NCI-H187 treated with DMSO at 0.1 percent for 48 hours (cell line): ENCODE results near the gene KRTAP10-9.
A peak's percentile ranks its signal among the peaks of the same experiment; 100 is the strongest.
"Not testable (repeated sequence)": the region's sequence is repeated elsewhere in the genome, so short reads cannot be mapped to it uniquely, and the experiment has no call there.

Source experiments
- DNase-seq: peaks from one replicate; lab custom pipeline; 2025; lab: John Stamatoyannopoulos, UW

The KRTAP10-9 gene, protein sequence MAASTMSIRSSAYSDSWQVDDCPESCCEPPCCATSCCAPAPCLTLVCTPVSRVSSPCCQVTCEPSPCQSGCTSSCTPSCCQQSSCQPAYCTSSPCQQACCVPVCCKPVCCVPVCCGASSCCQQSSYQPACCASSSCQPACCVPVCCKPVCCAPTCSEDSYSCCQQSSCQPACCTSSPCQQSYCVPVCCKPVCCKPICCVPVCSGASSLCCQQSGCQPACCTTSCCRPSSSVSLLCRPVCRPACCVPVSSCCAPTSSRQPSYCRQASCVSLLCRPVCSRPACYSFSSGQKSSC

DNA sequence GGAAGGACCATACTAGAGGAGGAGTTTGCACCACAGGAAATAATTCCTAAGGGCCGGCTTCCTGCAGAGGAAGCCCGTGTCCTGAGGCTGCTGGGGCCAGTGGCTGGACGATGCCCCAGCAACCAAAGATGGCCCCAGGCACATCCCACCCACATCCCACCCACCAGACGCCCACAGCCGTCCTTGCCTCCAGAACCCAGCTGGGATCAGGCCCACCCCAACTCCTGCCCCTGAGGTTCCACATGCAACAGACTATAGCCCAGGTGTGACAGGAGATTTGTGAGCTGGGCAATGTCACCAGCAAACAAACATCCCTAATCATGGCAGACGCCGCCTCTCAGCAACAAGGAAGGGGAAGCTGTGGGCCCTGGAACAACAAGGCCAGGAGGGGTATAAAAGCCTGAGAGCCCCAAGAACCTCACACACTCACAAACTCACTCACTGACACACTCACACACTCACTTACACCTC lies at the start of gene KRTAP10-9:
TSS of gene KRTAP10-9 (plus strand) at position 421 of the 471 bp plus-strand sequence. CDS start 79 bp downstream, outside the sequence.
- no peak for DNase-seq

DNA sequence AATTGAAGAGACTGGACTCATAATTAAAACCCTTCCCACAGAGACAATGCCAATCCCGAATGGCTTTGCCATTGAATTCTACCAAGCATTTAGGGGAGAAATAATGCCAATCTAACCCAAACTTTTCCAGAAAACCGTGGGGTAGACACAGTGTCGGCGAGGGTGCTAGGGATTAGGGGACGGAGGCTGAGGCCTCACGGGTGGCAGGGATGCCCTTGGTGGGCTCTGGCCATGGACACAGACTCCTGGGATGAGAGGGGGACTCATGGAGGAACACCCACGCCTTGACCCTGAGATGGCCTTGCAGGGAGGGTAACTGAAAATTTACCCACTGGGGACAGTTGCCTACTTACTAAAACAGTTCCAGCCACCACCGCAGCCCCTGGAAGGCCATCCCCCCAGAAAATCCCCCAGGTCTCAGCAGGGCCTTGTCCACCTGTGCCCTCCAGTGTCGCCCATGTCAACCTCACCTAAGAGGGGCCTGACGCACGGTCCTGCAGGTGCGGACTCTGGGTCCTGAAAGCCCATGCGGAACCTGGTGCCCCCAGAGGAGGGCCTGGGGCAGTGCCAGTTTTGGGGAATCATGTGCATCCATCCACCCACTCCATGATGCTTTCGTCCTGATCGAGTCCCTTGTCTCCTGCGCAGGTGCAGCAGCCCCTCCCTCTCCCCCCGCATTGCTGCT lies 48.4 kb upstream of the KRTAP10-9 start:
- no peak for DNase-seq

DNA sequence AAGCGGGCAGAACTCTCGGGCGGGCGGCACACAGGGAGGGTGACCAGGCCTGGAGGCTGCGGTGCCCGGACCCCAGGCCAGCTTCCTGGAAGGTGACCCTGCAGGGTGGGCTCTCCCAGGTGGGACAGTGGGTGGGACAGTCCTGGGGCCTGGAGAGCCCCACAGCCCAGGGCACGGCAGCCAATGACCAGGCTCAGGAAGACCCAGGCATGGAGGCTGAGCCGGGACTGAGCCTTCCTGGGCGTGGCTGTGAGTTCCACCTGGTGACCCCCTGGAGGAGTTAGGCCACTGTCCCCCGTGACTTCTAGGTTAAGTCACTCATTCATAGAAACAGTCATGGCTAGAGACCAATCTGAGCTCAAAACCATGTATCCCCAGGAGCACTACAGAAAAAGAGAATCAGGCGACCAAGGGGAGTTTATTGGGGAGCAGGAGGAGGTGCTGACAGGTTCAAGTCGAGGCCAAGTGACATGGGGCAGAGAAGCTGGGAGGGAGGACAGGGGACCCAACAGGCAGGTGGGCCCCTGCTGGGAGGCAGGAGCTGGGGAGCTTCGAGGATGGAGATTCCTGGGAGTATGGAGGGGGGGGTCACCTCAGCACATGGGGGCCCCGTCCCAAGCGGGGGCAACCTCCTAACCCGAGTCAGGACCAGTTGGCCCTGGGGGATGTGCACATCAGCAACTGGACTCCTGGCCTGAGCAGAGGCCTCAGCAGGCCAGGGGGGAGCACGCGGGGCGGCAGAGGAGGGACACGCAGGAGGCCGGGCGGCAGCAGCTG lies 47.6 kb upstream of the KRTAP10-9 start:
- DNase-seq: no peak

DNA sequence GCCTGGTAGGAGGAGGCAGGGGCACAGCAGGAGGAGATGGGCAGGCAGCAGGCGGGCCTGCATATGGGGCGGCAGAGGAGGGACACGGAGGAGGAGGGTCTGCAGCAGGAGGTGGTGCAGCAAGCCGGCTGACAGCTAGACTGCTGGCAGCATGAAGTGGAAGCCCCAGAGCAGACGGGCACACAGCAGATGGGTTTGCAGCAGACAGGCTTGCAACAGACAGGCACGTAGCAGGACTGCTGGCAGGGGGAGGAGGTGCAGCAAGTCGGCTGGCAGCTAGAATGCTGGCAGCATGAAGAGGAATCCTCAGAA lies 47.1 kb upstream of the KRTAP10-9 start:
- DNase-seq: no peak

DNA sequence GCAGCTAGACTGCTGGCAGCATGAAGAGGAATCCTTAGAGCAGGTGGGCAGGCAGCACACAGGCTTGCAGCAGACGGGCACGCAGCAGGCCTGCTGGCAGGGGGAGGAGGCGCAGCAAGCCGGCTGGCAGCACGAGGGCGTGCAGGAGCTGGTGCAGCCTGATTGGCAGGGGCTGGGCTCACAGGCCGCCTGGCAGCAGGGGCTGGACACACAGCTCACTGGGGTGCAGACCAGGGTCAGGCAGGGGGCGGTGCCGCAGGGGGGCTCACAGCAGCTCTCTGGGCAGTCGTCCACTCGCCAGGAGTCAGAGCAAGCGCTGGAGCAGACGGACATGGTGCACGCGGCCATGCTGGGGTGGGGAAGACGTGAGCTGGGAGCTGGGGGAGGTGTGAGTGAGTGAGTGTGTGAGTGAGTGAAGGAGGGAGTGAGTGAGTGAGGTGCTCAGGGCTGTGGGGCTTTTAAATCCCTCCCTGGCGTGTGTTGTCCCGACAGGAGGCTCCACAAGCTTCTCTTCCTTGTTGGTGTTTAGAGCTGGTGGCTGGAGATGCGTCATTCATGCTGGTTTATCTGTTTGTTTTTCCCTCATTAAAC lies 46.6 kb upstream of the KRTAP10-9 start, which contains the start of gene KRTAP10-5:
TSS of gene KRTAP10-5 (minus strand) at position 374 of the 591 bp plus-strand sequence. CDS start at position 348, 26 bp downstream.
- DNase-seq: not testable (repeated sequence)

DNA sequence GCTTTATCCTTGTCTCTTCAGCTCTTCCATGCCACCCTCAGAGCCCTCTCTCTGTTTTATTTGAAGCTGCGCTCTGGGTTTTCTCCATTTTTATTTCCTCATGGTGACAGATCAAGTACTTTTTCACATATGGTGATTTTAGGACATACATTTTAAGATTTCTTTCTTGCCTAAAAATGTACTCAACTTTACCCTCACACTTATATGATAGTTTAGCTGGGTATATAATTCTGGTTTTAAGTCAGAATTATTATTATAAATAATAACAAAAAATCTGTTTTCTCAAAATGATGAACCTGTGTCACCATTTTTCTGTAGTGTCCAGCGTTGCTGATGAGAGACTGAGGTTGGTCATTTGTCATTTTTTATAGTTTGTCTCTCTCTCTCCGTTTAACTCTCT lies 45.7 kb upstream of the KRTAP10-9 start:
- DNase-seq: no peak

DNA sequence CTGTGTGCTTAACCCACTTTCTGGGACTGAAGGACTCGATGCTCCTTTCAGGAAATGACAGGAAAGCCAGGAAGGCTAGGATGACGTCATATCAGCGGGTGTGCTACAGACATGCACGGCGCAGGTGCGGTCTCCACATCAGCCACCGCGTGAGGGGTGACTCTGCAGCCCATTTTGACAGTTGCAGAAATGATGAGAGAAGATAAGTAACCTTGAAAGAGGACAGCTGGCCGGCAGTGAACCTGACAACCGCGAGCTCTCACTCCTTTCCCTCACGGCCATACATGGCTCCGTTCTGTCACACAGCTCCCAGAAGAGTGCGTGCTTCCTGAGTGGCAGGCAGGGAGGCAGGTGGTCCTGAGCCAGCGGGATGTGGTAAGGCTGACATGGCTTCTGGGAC lies 44.8 kb upstream of the KRTAP10-9 start:
- no peak for DNase-seq

DNA sequence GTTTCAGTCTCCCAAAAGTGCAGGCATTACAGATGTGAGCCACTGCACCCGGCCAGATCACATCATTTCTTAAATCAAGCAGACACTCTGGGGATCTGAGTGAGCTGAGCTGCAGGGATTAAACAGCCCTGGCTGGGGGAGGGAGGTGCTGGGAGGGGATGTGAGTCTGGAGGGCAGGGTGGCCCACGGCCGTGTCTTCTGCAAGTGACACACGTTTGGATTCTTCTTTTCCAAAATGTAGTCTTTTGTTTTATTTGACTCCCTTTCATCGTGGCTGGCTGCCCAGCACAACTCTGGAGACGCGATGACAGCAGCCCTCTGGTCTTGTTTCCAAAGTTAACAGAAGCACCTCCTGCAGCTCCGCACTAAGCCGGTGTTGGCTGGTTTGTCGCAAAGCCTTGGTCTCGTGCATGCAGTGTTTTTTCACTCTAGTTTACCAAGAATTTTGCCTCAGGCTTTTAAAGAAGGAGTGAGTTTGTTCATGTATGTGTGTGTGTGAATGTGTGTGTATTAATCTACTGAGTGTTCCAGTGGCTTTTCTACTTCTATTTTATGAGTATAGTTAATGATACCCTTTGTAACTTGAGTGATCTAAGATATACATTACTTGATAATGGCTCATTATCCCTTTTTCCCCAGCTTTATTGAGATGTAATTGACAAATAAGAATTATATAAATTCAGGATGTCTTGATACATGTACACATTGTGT lies 43.6 kb upstream of the KRTAP10-9 start:
- DNase-seq: no peak

DNA sequence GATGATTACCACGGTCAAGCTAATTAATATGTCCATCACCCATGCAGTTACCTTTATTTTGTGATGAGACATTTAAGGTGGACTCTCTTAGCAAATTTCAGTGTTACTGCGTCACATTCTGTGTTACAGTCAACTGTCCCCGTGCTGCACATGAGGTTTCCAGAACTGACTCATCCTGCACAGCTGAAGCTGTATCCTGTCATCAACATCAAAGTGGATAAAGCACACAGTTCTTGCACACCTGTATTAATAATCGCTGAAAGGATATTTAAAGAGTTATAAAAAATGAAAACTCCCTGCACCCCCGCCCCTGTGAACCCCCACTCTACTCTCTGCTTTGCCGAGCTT lies 43.1 kb upstream of the KRTAP10-9 start:
- no peak for DNase-seq

DNA sequence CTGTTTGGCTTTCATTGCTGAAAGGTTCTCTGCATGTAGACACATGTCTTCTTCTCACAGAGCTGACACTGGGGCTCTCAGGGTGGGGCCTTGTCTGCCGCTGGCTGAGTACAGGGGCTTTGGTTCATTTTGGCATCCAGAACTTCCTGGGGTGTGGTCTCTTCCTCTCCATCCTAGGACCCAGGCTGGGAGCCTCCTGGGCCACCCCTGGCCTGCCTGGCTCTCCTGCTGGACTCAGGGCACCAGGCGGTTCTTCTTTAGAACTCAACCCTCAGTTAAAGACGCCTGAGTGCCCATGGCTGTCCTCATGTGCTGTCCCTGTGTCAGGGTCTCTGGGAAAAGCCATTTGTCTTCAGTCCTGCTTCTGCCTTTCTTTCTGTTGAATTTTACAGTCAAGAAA lies 41.0 kb upstream of the KRTAP10-9 start:
- no peak for DNase-seq

DNA sequence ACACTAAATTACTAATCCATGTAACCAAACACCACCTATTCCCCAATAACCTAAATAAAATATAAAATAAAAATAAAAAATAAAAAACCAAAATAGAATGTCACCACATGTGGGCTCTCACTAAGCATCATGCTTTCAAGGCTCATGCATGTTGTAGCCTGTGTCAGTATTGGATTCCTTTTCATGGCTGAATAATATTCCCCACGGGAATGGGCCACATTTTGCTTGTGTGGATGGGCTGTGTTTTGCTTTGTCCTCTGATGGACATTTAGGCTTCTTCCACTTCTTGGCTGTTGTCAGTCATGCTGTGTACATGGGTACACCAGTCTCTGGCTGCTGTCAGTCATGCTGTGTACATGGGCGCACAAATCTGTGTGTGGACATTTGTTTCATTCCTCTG lies 37.8 kb upstream of the KRTAP10-9 start:
- no peak for DNase-seq

DNA sequence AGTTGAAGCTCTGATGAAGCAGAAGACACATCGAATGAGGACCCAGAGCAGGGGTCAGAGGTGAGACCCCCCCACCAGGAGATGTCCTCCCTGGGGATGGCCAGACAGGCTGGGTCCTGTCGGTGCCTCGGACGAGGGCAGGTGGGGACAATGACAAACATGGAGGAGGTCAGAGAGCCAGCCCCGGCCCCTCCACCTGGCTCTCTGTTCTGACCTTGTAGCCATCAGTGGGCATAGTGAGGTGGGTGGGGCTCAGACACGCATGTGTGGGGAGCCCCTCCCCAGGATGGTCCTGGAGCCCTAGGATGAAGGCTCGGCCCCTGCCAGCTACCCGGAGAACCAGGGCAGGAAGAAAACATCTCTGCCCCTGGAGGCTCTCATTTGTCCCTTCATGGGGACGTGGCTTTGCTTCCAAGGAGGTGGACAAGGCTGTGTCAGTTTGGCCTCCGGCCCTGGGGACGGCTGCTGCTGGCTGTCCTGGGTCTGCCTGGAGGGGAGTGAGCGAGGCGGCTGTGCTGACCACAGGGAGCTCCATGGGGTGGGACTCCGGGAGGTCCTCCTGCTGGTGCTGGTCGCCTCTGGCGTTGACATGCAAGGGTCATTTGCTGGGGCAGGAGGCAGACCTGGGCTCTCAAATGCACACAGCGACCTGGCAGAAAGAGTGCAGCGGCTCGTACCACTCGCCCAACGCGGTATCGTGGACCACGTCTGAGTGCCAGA lies 37.1 kb upstream of the KRTAP10-9 start:
- no peak for DNase-seq

DNA sequence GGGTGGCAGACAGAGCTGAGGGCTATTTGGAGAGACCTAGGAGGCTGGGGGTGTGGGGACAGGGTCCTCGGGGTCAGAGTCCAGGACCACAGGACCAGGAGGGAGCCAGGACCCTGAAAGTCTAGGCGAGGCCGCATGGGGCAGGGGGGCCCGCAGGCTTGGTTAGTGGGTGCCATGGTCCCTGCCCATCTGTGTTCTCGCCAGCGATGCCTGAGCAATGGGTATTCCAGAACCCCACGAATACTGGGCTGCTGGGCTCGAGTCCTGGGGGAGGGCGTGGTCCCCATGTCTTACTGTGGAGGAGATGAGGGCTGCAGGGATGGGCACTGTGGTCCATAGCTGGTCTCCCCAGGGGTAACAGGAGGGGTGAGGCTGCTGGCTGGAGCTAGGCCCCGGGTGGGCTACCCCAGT lies 36.6 kb upstream of the KRTAP10-9 start:
- no peak for DNase-seq

DNA sequence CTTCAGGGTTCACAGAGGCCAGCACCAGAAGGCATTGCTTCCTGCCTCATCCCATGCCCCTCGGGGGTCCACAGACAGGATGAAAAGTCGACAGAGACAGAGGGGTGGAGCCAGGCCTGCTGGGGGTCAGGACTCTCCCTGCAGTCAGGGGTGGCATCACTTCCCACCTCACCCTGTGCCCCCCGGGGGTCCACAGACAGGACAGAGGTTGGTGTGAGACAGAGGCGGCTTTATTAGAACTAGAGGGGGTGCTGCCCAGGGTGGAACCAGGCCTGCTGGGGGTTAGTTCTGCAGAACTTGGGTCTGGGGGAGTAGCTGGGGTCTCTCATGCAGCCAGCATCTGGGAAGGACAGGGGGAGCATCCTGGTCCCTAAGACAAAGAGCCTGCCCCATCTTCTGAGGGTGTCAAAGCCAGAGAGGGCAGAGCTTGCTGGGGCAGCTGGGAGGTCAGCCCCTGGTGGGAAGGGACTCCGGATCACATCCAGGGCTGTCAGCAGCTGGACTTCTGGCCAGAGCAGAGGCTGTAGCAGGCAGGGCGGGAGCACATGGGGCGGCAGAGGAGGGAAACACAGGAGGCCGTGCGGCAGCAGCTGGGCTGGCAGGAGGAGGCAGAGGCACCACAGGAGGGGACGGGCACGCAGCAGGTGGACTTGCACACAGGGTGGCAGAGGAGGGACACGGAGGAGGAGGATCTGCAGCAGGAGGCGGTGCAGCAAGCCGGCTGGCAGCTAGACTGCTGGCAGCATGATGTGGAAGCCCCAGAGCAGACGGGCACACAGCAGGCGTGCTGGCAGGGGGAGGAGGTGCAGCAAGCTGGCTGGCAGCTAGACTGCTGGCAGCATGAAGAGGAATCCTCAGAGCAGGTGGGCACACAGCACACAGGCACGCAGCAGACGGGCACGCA lies 35.7 kb upstream of the KRTAP10-9 start:
- DNase-seq: not testable (repeated sequence)

DNA sequence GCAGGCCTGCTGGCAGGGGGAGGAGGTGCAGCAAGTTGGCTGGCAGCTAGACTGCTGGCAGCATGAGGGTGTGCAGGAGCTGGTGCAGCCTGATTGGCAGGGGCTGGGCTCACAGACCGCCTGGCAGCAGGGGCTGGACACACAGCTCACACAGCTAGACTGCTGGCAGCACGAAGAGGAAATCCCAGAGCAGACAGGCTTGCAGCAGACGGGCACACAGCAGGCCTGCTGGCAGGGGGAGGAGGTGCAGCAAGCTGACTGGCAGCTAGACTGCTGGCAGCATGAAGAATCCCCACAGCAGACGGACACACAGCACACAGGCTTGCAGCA lies 35.1 kb upstream of the KRTAP10-9 start:
- DNase-seq: not testable (repeated sequence)

DNA sequence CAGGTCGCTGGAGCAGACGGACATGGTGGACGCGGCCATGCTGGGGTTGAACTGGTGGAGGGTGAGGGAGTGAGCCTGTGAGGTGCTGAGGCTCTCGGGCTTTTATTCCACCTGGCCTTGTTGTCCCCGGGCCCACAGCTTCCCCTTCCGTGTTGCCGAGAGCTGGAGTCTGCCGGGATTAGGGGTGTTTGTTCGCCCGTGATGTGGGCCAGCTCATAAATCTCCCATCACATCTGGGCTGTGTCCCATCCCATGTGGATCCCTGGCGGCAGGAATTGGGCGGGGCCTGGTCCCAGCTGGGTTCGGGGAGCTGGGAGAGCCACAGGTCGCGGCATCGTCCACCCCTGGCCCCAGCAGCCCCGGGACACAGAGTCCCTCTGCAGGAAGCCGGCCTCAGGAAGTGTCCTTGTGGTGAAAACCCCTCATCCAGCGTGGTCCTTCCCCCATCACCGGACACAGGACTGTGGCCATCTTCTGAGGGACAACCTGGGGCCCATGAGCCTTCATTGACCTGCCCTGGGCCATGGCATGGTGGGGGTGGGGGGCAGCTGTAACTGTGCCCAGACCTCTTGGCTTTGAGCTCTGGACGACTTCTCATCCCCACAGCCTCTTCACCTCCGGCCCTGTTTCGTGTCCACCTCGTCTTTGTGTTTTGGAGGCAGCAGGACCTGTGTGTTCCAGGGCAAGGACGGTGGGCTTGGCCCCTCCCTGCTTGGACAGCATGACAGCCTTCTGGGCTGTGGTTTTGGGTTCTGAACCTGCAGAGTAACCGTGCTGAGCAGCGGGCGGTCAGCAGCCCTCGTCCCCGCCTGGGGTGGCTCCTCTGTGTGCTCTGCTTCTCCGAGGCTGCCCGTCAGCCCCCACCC lies 34.2 kb upstream of the KRTAP10-9 start, which contains the start of gene KRTAP10-6:
TSS of gene KRTAP10-6 (minus strand) at position 60 of the 866 bp plus-strand sequence. CDS start at position 39, 21 bp downstream.
- no peak for DNase-seq

DNA sequence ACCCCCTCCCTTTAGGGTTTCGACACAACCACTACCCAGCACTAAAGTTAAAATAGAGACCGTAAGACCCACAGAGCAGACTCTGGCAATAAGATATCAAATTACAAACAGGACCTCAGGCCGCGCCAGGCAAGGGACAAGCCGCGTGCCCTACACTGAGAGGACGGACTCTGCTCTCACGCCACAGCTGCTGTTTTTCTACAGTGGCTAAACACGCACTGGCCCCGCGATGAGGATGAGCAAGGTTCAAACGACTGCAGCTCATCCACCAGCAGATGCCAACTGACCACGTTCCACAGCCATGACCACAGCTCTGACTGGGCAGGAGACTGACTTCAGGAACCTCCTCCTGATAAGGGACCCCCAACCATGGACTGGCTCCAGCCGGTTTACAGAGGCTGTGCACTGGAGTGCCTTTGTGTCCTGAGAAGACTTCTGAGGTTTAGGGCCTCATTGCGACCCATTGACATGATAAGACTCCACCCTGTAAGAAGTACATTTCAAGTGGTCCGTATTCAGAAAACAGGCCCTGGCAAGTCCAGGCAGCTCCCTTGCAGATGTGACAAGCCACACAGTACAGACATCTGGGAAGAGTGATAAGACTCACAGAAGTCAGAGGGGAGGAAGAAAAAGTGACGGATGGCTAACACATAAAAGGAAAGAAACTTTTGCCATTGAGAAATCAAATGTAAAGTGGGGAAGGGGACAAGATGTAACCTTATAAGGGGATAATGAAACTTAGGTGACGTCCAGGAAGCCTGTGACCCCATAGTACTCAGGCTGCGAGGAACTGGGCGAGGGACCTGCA lies 33.1 kb upstream of the KRTAP10-9 start:
- DNase-seq: peak; percentile 56

DNA sequence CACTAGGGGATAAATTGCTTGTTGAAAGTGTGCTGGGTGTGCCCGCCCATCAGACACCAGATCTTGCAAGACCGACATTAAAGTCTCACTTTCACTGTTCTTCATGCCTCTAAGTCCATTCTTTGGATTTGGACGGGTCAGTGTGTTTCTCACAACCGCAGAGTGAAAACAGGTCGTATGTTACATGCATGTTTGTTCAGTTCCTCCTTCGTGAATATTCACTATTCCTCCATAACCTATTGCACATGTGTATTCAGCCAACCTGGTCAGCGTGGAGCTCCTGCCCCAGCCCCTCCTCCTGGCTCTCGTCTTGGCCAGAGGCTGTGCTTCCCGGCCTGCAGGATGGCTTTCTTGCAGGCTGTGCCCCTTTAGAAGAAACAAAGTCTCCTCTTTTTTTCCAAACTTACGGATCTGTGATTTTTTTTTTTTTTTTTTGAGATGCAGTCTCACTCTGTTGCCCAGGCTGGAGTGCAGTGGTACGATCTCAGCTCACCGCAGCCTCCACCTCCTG lies 32.4 kb upstream of the KRTAP10-9 start:
- DNase-seq: no peak
